GM12873 (cell line): Measurements from ENCODE around the gene NPHS1.

Source experiments
- TF ChIP-seq, protein P1 (sequence below): IDR thresholded peaks from 2 replicates; pipeline ENCODE4 v1.5.1; 2012; ENCODE audit warnings: low read depth, mild to moderate bottlenecking, moderate library complexity, low read length, control low read depth; ENCODE audit not compliant: insufficient read depth; ENCODE audit errors: missing control alignments

NPHS1 gene

DNA sequence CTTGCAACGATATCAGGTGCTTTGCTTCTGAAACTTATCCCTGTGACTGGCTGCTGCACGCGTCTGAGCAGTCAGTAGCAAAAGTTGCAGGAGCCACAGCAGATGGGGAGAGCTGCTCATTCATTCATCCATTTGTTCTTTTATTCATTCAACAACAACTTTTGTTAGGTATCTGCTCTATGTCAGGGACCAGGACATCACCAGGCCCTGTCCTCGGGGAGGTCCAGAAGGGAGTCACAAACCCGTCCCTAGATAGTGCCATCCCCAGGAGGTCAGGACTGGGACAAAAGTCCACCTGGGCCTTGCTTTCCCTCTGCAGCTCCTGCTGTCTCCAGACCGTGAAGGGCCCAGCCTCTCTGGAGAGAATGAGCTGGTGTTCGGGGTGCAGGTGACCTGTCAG, 74.3 kb downstream of the NPHS1 start:
- TF ChIP-seq, protein P1, sequence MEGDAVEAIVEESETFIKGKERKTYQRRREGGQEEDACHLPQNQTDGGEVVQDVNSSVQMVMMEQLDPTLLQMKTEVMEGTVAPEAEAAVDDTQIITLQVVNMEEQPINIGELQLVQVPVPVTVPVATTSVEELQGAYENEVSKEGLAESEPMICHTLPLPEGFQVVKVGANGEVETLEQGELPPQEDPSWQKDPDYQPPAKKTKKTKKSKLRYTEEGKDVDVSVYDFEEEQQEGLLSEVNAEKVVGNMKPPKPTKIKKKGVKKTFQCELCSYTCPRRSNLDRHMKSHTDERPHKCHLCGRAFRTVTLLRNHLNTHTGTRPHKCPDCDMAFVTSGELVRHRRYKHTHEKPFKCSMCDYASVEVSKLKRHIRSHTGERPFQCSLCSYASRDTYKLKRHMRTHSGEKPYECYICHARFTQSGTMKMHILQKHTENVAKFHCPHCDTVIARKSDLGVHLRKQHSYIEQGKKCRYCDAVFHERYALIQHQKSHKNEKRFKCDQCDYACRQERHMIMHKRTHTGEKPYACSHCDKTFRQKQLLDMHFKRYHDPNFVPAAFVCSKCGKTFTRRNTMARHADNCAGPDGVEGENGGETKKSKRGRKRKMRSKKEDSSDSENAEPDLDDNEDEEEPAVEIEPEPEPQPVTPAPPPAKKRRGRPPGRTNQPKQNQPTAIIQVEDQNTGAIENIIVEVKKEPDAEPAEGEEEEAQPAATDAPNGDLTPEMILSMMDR: no peak

GRCh38 chr19:35777086-35777841, 75.0 kb downstream of the NPHS1 start:
- TF ChIP-seq, protein P1: no peak

GRCh38 chr19:35776102-35776788, 76.1 kb downstream of the NPHS1 start:
- TF ChIP-seq, protein P1: no peak
